HCEC 1CT (cell line): ENCODE data around the gene WDR82.

ENCODE experiments used
- DNase-seq: peaks from one replicate; pipeline ENCODE4 v3.0.0-alpha.2; 2017

WDR82 gene

GRCh38 chr3:52278510-52279069 is at the start of gene WDR82:
Gene WDR82, minus strand, starts transcription at chr3:52278649. Its CDS starts 288 bp downstream, at chr3:52278361.
- peak; percentile 93 for DNase-seq

GRCh38 chr3:52327486-52328290 is 49.2 kb upstream of the WDR82 start:
- DNase-seq = no peak

- no peak for DNase-seq
Observed at GRCh38 chr3:52326976-52327375, 48.5 kb upstream of the WDR82 start.

- no peak for DNase-seq
Observed at GRCh38 chr3:52325686-52326085, 47.2 kb upstream of the WDR82 start.

- no peak for DNase-seq
Observed at GRCh38 chr3:52324676-52325075, 46.2 kb upstream of the WDR82 start.

GRCh38 chr3:52323526-52324295 is 45.3 kb upstream of the WDR82 start:
- DNase-seq = no peak

- DNase-seq = no peak
Observed at GRCh38 chr3:52322466-52322865, 44.0 kb upstream of the WDR82 start.

- DNase-seq = no peak
Observed at GRCh38 chr3:52321481-52321880, 43.0 kb upstream of the WDR82 start.

- DNase-seq = no peak
Observed at GRCh38 chr3:52319921-52320595, 41.6 kb upstream of the WDR82 start.

- DNase-seq = no peak
Observed at GRCh38 chr3:52318186-52318816, 39.9 kb upstream of the WDR82 start.

- no peak for DNase-seq
Observed at GRCh38 chr3:52317208-52318000, 39.0 kb upstream of the WDR82 start.

- DNase-seq = no peak
Observed at GRCh38 chr3:52315977-52316764, 37.7 kb upstream of the WDR82 start, which contains the start of gene DNAH1. Gene DNAH1, plus strand, starts transcription at chr3:52316319. Its CDS starts 6,124 bp downstream, at chr3:52322443.

GRCh38 chr3:52315006-52315405 is 36.6 kb upstream of the WDR82 start:
- DNase-seq = no peak

GRCh38 chr3:52314489-52314888 is 36.0 kb upstream of the WDR82 start:
- no peak for DNase-seq

GRCh38 chr3:52313774-52314188 is 35.3 kb upstream of the WDR82 start:
- peak; percentile 32 for DNase-seq

GRCh38 chr3:52313188-52313773 is 34.8 kb upstream of the WDR82 start:
- DNase-seq = no peak

GRCh38 chr3:52311576-52312119 is 33.2 kb upstream of the WDR82 start:
- DNase-seq = no peak

- no peak for DNase-seq
Observed at GRCh38 chr3:52310861-52311575, 32.6 kb upstream of the WDR82 start.

- DNase-seq = no peak
Observed at GRCh38 chr3:52308308-52308707, 29.9 kb upstream of the WDR82 start.
